Neural crest cell (in vitro differentiated cells): ENCODE measurements around the gene CADM1. TPM values are rescaled to one million over a fixed set of nuclear protein-coding genes. Genes with fewer than 3 reads are reported as not detected.

Experiments
- DNase-seq: peaks from one replicate; pipeline ENCODE4 v3.0.0; 2021; ENCODE audit warnings: low read depth, mixed read lengths, low spot score
- H3K27ac Mint-ChIP-seq: one replicate; pipeline ENCODE4 v1.8.0; 2021; ENCODE audit warnings: mild to moderate bottlenecking, mixed read lengths; ENCODE audit not compliant: unreplicated experiment
- H3K27me3 Mint-ChIP-seq: 2 replicates; pipeline ENCODE4 v1.8.0; 2021; ENCODE audit warnings: low read depth, mild to moderate bottlenecking, mixed read lengths
- H3K36me3 Mint-ChIP-seq: 2 replicates; pipeline ENCODE4 v1.8.0; 2021; ENCODE audit warnings: low read depth, mild to moderate bottlenecking, mixed read lengths
- H3K4me1 Mint-ChIP-seq: 2 replicates; pipeline ENCODE4 v1.8.0; 2021; ENCODE audit warnings: mixed read lengths
- H3K4me3 Mint-ChIP-seq: one replicate; pipeline ENCODE4 v1.8.0; 2021; ENCODE audit warnings: mild to moderate bottlenecking, mixed read lengths
- H3K9me3 Mint-ChIP-seq: 2 replicates; pipeline ENCODE4 v1.8.0; 2021; ENCODE audit warnings: mixed read lengths
- total RNA-seq: library from RNA; stranded (reverse); gene quantifications from 2 replicates; pipeline ENCODE4 v1.2.1, GENCODE V29; 2021
- TF ChIP-seq, protein P1 (sequence below): fragments of 200-600 bp; sonication (generic); conservative IDR thresholded peaks from 2 replicates; pipeline ENCODE4 v1.5.0; 2021; ENCODE audit warnings: antibody characterized with exemption, mild to moderate bottlenecking

The CADM1 gene
- total RNA-seq, 1 donor from 2014 or later: 112 TPM

GRCh38 chr11:115207916-115208315 lies 296.3 kb downstream of the CADM1 start:
- Mint-ChIP-seq H3K4me3 (no peak overlapping the region), H3K27ac (no peak overlapping the region), H3K4me1 (peaks cover 13% of the 10 kb centered on the region), H3K27me3 (no peaks in the 10 kb centered on the region), H3K9me3 (no peaks in the 10 kb centered on the region), H3K36me3 (peaks cover 8% of the 10 kb centered on the region)
- DNase-seq: no peak
- TF ChIP-seq, protein P1, sequence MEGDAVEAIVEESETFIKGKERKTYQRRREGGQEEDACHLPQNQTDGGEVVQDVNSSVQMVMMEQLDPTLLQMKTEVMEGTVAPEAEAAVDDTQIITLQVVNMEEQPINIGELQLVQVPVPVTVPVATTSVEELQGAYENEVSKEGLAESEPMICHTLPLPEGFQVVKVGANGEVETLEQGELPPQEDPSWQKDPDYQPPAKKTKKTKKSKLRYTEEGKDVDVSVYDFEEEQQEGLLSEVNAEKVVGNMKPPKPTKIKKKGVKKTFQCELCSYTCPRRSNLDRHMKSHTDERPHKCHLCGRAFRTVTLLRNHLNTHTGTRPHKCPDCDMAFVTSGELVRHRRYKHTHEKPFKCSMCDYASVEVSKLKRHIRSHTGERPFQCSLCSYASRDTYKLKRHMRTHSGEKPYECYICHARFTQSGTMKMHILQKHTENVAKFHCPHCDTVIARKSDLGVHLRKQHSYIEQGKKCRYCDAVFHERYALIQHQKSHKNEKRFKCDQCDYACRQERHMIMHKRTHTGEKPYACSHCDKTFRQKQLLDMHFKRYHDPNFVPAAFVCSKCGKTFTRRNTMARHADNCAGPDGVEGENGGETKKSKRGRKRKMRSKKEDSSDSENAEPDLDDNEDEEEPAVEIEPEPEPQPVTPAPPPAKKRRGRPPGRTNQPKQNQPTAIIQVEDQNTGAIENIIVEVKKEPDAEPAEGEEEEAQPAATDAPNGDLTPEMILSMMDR: no peak

GRCh38 chr11:115207166-115207591 lies 297.0 kb downstream of the CADM1 start:
- TF ChIP-seq, protein P1: no peak
- no peak for DNase-seq
- Mint-ChIP-seq H3K9me3 (no peaks in the 10 kb centered on the region), H3K27ac (no peak overlapping the region), H3K4me3 (no peak overlapping the region), H3K27me3 (no peaks in the 10 kb centered on the region), H3K4me1 (peaks cover 15% of the 10 kb centered on the region), H3K36me3 (peaks cover 8% of the 10 kb centered on the region)

- H3K4me3 Mint-ChIP-seq: no peak overlapping the region
- H3K36me3 Mint-ChIP-seq: peaks cover 8% of the 10 kb centered on the region
- peaks cover 15% of the 10 kb centered on the region for H3K4me1 Mint-ChIP-seq
- TF ChIP-seq, protein P1: no peak
- no peak for DNase-seq
- no peaks in the 10 kb centered on the region for H3K9me3 Mint-ChIP-seq
- no peak overlapping the region for H3K27ac Mint-ChIP-seq
- H3K27me3 Mint-ChIP-seq: no peaks in the 10 kb centered on the region
Measured at GRCh38 chr11:115206365-115207022, 297.7 kb downstream of the CADM1 start.

GRCh38 chr11:115202900-115203552 lies 301.2 kb downstream of the CADM1 start:
- Mint-ChIP-seq H3K27ac (no peak overlapping the region), H3K27me3 (no peaks in the 10 kb centered on the region), H3K4me1 (peaks cover 10% of the 10 kb centered on the region), H3K4me3 (no peak overlapping the region), H3K36me3 (peaks cover 8% of the 10 kb centered on the region), H3K9me3 (no peaks in the 10 kb centered on the region)
- no peak for DNase-seq
- TF ChIP-seq, protein P1: no peak

DNA sequence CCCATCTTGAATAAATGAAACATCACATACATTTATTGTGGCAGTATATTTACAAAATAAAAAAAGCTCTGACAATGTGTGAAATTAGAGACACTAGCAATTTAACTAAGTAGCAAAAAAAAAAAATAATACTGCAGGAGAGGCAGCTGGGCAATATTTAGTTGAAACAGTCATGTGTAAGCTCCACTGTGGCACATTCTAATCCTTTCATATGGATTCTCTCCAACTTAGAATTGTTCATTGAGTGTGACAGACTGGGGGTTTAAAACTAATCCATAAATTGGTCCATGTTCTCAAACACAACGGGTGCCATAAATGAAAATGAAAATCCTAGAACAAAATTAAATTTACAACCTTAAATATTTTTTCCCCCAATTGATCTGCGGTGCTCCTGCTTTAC lies 302.1 kb downstream of the CADM1 start:
- H3K27ac Mint-ChIP-seq: no peak overlapping the region
- no peak overlapping the region for H3K4me3 Mint-ChIP-seq
- no peaks in the 10 kb centered on the region for H3K9me3 Mint-ChIP-seq
- H3K4me1 Mint-ChIP-seq: peaks cover 6% of the 10 kb centered on the region
- TF ChIP-seq, protein P1: no peak
- no peaks in the 10 kb centered on the region for H3K27me3 Mint-ChIP-seq
- no peak for DNase-seq
- H3K36me3 Mint-ChIP-seq: peaks cover 8% of the 10 kb centered on the region
